Measurements from ENCODE around the gene KCNJ6. TPM values are rescaled to one million over a fixed set of nuclear protein-coding genes. Genes with fewer than 3 reads are reported as not detected.
A peak's percentile ranks its signal among the peaks of the same experiment; 100 is the strongest.
"Not testable (repeated sequence)": the region's sequence is repeated elsewhere in the genome, so short reads cannot be mapped to it uniquely, and the experiment has no call there.

Gene KCNJ6
- total RNA-seq, 1 experiment from 2014 or later: 0.07 TPM

DNA sequence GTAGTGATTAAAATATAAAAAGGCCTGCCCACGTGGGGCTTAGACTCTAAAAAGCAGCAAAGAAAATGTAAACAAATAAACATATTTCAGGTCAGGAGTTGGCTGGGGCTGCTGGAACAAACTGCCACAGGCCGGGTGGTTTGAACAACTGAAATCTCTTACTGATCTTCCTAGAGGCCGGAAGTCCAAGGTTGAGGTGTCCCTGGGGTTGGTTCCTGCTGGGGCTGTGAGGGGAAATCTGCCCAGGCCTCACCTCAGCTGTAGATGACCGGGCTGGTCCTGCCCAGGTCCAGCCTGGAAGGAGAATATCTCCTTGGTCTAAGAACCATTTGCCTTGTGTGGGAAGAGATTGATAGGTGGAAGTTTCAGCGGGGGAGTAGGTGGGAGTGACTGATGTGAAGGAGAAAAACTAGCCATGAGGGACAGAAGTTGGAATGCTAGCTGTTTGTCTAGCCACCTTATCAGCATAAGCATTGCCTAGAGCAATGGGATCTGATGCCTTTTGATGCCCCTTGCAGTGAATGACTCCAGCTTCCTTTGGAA is 328.6 kb downstream of the KCNJ6 start:
- no peak for DNase-seq (ENCODE audit: extremely low read depth, low read depth)

DNA sequence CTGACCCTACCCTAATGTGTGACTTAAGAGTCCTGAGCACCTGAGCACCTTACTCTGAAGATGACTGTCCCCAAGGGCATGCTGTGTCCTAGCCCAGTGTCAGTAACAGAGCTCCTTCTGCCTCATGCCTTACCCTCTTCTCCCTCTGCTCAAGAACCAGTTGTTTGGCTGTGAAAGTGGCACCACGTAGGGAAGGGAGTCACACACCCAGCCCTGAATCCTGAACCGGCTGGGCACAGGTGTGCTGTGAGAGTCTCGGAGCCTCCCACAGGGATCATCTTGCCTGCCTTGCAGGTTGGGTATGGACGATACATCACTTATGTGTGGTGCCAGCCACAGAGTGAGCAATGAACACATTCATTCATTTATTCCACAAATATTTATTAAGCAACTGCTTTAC is 329.1 kb downstream of the KCNJ6 start:
- no peak for DNase-seq (ENCODE audit: extremely low read depth, low read depth)

DNA sequence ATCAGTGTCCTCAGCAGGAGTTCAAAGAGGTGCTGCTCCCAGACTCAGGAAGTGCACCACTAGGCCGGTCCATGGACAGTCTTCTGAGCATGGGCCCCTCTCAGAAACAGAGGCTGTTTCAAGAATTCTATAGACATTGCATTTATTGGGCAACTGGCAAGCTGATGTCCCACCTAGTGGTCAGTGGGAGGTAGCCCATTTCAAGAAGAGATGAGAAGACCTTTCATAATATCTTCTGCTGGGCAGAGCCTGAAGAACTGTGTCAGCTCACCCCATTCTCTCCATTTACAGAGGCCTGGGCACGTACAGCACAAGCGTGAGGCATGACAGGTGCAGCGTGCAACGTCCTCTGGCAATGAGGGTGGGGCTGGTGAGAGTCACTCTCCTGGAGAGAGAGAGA is 333.7 kb downstream of the KCNJ6 start:
- peak; percentile 61 for DNase-seq (ENCODE audit: extremely low read depth, low read depth)

DNA sequence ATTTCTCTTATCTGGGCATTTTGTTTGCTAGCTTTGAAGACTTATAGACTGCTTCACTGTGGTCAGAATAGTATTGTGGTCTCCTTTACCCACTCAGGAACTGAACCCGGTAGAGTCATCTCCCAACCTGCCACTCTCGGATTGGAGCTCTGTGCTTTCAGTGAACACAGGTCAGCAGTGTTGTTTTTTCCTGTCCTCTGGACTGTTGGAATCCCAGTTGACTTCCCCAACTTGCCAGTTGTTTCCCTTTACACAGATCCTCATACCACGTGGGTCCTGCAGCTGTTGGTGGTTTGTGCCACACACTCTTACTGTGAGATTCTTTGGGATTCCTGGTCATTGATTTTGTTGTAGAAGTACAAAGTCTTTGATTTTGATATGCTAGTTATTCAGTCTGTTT is 335.6 kb downstream of the KCNJ6 start:
- DNase-seq (ENCODE audit: extremely low read depth, low read depth): no peak

DNA sequence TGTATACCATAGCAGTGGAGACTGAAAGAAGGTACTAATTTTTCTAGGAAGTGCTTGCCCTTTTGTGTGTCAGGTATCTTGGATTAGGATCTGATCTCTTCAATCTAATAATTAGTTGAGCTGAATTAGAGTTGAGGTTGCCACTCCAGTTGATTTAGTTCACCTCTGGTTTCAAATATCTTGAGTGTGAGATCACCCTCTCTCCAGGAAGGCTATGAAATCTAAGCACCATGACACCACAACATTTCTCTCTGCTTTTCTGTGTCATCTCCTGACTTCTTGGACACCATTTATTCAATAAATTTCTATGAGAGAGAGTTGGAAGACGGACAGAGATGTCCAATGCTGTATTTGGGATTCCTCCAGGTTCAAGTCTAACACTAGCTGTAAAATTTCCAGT is 336.9 kb downstream of the KCNJ6 start:
- no peak for DNase-seq (ENCODE audit: extremely low read depth, low read depth)

DNA sequence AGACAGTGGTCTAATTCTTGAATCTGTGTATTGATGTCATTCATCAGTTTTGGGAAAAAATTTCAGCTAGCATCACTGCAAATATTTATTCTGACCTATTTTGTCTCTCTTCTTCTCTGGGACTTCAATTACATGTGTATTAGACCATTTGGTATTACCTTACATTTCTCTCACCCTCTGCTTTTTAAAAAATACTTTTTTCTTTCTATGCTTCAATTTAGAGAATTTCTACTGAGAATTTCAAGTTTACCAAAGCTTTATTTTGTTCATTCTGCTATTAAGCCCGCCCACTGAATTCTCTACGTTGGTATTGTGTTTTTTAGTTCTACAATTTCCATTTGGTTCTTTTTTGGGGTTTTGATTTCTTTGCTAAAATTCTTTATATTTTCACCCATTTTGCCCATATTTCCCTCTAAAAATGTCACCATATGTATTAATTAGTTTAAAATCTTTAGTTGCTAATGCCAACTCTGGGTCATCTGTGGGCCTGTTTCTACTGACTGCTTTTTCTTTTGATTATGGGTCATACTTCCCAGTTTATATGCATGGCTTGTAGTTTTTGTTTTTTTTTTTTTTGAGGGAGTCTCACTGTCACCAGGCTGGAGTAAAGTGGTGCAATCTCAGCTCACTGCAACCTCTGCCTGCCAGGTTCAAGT is 337.7 kb downstream of the KCNJ6 start:
- no peak for DNase-seq (ENCODE audit: extremely low read depth, low read depth)

DNA sequence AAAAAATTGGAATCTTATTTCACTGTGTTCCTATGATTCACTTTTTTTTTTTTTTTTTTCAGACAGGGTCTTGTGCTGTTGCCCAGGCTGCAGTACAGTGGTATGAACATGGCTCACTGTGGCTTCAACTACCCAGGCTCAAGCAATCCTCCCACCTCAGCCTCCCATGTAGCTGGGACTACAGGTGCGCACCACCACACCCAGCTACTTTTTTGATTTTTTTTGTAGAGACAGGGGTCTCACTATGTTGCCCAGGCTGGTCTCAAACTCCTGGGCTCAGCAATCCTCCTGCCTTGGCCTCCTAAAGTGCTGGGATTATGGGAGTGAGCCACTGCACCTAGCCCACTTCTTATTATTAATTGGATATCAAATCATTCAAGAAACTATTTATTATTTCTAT is 339.3 kb downstream of the KCNJ6 start:
- DNase-seq (ENCODE audit: extremely low read depth, low read depth): not testable (repeated sequence)

DNA sequence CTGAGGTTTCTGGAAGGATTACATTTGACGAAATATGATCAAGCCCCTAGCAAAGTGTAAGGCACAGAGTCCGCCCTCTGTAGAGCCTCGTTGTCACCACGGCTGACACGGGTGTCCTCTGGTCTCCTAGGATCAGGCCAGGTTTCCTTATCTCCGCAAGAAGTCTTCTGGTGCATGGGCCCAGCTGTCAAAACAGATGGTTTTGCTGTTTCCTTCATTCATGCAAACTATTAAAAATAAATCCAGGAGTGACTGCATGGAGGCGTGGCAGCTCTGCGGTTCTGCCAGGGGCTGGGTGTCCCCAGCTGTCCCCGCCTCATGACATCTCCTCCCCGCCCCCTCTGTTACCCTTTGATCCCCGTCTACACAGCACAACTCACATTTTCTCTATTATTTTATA is 340.7 kb downstream of the KCNJ6 start:
- no peak for DNase-seq (ENCODE audit: extremely low read depth, low read depth)

DNA sequence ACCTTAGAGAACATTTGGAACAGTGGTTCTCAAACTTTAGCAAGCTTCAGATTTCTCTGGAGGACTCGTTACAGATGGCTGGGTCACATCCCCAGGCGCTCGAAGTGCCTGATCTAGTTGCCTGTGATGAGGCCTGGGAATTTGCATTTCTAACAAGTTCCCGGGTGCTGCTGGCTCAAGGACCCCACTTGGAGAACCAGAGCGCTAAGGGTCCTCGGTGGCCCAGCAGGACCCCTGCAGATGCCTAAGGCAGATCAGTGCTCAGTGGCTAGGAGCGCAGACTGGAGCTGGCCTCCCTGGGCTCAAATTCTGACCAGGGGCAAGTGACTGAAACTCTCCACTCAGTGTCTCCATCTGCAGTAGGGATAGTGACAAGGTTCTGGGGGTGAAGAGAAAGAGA is 341.5 kb downstream of the KCNJ6 start:
- DNase-seq (ENCODE audit: extremely low read depth, low read depth): no peak

DNA sequence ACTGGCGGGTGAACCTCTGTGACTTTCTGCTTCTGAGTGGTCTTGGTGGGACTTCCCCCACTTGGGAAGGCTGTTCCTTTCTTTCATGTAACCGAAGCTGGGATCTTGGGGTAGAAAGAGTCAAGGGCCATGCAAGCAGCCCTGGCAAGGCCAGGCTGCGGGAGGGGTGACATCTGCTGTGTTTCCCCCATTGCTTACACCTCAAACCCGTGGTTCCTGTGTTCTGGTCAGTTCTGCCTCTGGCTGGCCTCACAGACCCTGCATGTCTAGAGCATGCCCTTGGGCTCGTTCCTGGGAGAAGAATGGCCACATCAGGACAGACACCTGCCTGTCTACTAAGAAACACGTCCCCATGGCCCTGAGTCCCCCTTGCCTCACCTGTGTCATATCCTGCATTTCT is 341.9 kb downstream of the KCNJ6 start:
- no peak for DNase-seq (ENCODE audit: extremely low read depth, low read depth)

DNA sequence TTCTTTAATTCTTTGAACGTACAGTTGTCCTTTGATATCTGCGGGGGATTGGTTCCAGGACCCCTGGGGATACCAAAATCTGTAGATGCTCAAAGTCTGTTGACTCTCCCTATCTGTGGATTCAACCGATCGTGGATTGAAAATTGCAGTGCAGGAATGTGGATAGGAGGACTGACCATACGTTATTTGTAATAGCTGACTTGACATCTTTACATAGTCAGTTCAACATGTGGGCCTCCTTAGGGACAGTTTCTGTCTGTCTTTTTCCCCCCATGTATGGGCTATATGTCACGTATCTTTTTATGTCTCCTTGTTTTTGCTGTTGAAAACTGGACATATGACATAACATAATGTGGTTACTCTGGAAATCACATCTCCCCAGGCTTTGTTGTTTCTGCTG is 344.8 kb downstream of the KCNJ6 start:
- no peak for DNase-seq (ENCODE audit: extremely low read depth, low read depth)

DNA sequence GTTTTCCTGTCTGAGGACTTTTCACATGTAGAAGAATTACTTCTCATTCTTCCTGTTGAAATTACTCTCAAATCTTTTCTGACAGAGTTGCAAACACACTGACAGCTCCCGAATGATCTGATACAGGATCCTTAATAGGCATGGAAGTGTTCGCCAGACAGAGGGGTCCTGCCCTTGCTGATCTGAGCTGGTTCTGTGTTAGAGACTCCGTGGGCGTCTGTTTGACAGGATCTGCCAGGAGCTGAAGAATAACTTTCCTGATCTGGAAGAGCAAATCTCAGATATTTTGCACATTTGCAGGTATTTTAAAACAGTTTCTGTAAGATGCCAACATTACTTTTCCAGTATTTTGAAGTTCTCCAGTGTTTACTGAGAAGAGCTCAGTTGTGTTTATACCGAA is 347.3 kb downstream of the KCNJ6 start:
- no peak for DNase-seq (ENCODE audit: extremely low read depth, low read depth)

DNA sequence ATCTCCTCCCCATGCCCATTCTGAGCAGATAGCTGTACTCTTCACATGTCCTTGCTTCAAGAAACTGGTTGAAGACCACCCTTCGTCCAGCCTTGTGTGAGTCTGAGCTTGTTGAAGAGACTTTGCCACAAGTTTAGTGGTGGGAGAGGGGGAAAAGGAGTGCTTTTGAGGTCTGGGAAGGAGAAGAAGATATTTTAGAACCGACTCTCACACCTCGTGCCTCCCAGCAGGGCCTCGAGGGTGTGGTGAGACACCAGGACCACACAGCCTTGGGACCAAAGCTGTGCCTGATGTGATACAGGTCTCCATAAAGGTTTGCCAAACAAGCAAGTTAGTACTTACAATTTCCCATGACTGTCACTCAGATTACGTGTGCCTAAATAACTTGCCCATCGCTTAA is 347.8 kb downstream of the KCNJ6 start:
- DNase-seq (ENCODE audit: extremely low read depth, low read depth): no peak

DNA sequence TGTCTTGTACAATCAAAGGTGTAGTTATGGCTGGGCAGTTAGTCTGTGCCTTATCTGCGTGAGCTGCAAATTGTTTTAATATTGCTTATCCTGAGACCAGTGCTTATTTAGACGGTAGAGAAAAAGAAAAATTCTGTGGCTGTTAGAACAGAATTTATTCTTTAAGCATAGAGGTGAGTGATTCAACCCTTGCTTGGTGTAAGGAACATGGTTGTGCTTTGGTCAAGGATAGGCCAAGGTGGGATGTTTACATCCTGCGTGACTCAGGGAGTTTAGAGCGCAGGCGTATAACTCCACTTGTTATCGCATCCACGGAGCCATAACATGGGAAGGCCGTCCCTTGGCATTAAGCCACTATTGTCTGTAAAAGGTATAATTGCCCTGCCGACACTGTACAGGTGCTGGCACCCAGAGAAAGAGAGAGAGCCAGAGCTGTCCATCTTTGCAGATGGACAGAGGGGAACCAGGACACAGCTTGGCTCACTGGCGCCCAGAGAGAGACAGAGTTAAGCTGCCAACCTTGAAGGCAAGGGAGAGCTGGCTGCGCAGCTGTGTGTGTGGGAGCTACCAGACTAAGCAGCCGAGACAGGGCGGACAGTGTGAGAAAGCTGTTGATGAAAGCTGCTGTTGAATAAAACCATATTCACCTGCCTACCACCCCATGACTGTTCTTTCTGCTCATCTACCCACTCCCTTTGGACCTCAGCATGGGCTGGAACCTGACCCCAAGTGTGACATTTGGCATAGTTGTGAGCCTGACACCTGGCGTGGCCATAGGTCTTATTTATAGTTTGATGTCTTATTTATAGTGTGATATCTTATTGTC is 349.3 kb downstream of the KCNJ6 start:
- DNase-seq (ENCODE audit: extremely low read depth, low read depth): no peak

DNA sequence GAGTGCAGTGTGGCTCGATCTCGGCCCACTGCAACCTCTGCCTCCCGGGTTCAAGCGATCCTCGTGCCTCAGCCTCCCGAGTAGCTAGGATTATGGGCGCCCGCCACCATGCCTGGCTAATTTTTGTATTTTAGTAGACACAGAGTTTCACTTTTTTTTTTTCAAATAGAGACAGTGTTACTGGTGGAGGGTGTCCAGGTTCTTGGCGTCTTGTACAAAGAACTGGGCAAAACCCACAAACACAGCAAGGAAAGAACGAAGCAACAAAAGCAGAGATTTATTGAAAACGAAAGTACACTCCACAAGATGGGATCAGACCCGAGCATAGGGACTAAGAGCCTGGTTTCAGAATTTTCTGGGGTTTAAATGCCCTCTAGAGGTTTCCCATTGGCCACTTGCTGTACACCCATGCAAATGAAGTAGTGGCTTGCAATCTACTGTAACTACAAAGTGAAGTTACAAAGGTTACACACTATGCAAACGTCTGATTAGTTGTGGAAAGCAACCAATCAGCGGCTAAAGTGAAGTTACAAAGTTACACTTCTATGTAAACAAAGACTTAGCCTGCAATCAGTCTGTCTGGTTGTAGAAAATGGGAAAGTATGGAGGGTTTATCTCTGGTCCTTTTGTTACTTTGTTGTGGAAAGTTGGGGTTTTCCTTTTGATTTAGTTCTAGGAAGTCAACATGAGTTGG is 350.6 kb downstream of the KCNJ6 start:
- peak; percentile 75 for DNase-seq (ENCODE audit: extremely low read depth, low read depth)

DNA sequence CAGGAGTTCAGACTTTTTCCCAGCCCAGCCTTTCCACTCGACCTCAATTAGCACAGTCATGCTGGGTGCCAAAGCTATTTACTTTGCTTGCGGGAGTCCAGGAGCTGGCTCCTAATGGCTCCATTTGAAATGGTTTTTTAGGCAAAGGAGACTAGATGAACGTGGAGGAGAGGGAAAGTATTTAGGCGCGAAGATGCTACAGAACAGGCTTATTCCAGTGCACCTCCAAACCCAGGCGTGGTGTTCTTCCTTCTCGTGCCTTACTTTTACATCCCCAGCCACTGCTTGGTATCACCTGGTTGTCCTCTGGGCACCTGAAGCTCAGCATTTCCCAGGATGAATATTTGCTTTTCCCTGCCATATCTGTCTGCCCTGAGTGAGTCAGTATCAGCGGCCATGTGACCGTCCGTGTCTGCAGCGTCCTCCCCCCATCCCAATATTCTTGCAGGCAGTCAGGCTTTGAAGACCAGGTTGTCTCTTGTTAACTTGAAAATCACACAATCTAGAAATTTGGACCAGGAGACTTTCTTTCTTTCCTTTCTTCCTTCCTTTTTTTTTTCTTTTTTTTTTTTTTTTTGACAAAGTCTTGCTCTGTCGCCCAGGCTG is 351.2 kb downstream of the KCNJ6 start:
- DNase-seq (ENCODE audit: extremely low read depth, low read depth): peak; percentile 32

DNA sequence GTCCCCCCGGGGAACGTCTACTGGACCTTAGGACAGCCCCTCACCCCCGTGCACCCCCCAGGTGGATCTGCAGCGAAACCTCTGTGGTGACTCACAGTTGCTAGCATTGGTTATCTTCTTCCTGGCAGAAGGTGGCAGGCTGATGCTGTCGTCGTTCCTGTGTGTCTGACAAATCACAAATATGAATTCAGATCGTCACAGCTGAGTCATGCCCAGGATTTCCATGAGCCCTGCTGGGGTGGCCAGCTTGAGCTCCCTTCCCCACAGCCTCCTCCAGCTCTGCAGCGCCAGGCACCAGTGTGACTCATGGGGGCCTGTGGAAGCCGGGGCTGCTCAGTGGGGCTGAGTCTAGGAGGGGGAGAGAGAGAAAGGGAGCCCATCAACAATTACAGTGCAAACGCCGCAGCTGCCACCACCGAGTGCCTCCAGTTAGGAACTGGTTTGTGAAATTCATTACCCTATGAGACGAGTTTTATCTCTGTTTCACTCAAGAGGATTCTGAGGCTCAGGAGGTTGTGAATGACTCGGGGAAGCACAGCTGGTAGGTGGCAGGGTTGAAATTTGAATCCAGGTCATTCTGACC is 351.8 kb downstream of the KCNJ6 start:
- peak; percentile 95 for DNase-seq (ENCODE audit: extremely low read depth, low read depth)

DNA sequence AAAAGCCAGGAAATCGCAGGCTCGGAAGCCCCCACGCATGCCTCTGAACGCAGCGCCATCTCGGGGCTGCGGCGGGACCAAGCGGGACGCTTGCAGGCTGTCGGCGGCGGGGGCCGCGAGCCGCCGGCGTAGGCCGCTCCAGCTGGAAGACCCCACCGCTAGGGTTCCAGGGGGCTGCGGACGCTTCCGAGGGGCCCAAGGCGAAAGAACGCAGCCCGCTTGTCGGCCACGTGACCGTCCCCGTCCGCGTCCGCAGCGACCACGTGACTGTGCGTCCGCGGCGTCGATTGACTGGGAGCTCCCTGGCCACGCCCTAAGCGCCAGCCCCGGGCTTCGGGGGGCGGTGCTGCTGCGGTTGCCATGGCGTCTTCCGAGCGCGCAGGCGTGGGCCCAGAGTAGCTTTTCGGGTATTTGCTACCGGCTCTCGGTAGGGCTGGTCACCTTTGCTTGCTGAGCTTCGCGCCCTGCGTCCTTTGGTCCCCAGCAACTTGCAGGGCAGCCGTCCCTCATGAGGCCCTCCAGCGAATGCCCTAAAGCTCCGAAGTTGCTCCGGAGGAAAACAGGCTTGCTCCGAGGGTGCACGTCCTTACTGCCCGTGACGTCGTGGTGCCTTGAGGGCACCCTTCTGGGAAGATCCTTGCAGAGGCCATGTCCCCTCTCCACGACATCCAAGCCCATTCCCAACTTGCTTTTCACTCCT is 352.5 kb downstream of the KCNJ6 start:
- peak; percentile 80 for DNase-seq (ENCODE audit: extremely low read depth, low read depth)

DNA sequence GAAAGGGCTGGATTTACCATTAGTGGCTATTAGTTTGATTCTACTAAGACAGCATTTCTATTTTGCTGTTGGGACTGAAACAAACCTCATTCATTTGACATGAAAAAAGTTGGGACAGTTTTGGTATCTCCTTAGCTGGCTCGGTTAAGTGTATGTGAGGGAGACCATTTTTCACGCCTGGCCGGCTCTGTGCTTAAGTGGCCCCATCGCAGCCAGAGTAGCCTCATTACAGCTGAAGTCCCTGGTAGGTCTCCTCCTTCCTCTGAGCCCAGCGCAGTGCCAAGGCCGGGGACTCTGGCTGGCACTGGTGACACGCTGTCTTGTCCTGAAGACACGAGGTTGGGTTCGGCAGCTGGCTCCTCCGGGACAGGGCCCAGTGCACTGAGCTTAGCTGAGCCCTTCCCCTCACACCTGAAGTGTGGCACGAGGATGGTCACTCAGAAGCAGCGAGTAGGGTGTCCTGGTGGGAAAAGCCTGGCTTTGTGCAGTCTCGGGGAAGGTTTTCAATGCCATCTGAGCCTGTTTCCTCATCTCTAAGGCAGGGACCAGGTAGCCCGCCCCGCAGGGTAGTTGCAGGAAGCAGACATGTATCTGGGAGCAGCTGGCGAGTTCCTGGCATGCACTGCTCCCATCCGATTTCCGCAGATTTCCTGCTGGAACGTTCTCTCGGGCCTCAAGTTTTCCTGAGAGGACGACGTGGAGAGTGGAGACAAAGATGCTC is 353.2 kb downstream of the KCNJ6 start:
- DNase-seq (ENCODE audit: extremely low read depth, low read depth): no peak
